Activated CD4-positive, CD25-positive, alpha-beta regulatory T cell treated with anti-CD3 and anti-CD28 coated beads, Interleukin-2, amount 50 U/mL, for 16 hours (primary cell): ENCODE measurements around the gene CAP1.
A peak's percentile ranks its signal among the peaks of the same experiment; 100 is the strongest.
"Not testable (repeated sequence)": the region's sequence is repeated elsewhere in the genome, so short reads cannot be mapped to it uniquely, and the experiment has no call there.

ENCODE experiments used
- DNase-seq: peaks from one replicate; pipeline ENCODE4 v3.0.0-alpha.2; 2020; ENCODE audit warnings: low read depth, low spot score

Gene CAP1, protein sequence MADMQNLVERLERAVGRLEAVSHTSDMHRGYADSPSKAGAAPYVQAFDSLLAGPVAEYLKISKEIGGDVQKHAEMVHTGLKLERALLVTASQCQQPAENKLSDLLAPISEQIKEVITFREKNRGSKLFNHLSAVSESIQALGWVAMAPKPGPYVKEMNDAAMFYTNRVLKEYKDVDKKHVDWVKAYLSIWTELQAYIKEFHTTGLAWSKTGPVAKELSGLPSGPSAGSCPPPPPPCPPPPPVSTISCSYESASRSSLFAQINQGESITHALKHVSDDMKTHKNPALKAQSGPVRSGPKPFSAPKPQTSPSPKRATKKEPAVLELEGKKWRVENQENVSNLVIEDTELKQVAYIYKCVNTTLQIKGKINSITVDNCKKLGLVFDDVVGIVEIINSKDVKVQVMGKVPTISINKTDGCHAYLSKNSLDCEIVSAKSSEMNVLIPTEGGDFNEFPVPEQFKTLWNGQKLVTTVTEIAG

GRCh38 chr1:40040511-40041465, at the start of gene CAP1:
TSS of gene CAP1 (plus strand) at chr1:40040729. CDS start at chr1:40059347, 18,618 bp downstream.
- peak; percentile 99 for DNase-seq

- no peak for DNase-seq
Observed at GRCh38 chr1:39992234-39992633, 48.3 kb upstream of the CAP1 start.

DNA sequence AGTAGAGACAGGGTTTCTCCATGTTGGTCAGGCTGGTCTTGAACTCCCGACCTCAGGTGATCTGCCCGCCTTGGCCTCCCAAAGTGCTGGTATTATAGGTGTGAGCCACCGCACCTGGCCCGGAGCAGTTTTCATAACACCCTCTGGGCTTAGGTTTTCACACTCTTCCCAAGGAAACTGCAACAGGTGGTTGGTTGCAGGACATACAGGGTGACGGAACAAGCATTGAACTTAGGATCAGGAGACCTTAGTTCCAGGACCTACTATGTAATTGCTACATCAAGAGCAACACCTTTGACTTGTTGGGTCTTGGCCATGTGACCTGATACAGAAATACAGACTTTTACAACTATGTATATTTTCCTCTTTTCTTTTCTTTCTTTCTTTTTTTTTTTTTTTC, 47.6 kb upstream of the CAP1 start:
- DNase-seq: no peak

DNA sequence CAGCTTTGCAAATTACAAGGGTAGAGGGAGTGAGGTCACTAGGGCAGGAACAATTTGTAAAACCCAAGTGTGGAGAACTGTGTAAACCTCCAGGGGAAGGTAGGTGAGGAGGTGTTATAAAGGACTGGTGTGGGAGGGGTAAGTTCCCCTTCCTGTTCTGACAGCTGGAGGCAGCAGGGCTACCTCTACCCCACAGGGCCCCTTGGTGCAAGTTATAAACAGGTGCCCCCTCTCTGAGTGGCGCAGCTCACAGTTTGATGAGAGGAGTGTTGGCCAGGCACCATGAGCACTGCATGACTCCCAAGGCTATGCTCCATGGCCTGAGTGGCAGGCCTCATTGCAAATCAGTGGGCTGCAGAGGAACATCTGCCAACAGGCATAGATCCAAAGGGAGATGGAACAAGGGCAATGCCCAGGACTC, 44.5 kb upstream of the CAP1 start:
- DNase-seq: no peak

DNA sequence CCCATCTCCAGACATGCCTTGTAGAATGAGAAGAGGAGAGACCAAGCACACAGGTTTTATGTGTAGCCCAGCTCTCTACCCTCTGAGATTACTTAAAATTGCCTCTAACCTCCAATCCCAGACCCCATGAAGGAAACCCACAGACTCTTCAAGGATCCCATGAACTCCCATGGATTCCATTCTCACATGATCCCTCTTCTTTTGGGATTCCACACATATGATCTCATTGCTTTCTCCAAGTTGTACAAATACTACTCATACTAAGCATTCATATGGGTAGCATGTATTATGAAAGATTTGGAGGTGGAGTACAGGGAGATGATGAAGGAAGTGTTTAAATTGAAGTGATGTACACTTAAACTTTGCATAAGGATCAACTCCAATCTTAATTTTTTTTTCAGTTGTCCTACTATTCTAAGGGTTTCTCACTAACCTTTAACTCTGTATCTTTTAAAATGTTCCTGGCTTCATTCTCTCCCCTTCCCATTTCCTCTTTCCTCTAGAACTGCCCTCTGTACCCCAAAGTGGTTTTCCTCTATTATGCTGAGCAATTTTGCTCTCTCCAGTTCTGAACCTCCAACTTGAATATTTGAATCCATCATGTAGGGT, 44.0 kb upstream of the CAP1 start:
- no peak for DNase-seq

DNA sequence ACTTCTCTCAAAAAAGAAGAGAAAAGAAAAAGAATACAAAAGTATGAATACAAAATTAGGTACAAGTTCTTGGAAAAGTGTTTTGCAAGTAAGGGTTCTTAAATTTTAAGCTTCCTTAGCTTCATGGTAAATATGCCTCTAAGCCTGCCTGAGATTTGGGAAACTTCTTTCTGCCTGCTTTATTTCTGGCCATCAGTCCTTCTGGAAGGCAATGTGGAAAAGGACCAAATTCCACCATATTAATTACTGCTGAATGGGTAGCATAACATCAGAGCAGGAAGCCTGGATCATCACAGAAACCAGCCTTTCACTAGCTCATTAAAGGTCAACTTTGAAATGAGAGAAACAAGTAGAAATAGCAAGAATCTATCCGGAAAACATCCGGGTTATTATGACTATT, 39.1 kb upstream of the CAP1 start:
- DNase-seq: no peak

DNA sequence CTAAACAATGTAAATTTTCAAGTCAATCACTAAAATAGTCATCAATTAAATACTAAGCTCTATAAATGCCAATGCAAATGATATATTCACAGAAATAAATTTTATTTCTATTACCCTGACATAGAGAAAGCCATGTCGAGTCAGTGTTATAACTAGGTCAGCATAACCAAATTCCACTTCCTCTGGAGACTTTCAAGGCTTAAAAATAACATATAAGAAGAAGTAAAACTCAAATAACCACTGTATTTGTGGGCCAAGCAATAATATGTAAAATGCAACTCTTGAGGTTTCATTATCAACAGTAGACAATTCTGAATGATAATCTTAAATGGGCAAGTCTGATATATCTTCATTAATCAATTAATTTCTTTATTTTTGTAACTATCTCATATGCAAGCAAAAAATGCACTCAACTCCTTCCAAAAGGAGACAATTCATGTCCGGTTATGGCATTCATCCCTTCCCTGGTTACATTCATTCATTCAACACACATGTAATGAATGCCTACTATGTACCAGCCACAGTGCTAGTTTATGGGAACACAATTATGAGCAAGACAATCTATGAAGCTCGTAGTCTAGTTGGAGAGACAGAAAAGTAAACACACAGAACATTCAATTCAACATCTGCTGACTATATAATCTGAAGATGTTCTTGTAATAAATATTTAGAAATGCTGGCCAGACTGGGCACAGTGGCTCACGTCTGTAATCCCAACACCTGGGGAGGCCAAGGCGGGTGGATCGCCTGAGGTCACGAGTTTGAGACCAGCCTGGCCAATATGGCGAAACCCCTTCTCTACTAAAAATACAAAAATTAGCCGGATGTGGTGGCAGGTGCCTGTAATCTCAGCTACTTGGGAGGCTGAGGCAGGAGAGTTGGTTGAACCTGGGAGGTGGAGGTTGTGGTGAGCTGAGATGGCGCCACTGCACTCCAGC, 37.1 kb upstream of the CAP1 start:
- DNase-seq: no peak

DNA sequence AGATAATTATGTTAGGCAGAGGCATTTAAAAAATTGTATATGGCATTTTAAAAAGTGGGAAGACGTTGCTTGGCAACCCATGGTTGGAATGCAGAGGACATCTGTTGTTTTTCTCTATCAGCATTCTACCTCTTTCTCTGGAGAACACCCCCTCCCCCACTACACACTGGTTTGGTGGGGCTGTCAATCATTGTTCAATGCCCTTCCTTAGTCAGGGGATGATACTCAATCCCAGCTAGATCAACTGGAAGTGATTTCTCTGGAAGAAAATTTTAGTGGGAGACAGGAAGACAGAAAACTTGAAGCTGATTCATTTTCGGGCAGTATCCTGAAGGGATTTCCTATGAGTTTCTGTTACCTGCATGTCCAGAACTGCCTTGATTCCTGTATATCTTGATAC, 35.7 kb upstream of the CAP1 start:
- DNase-seq: no peak

- DNase-seq: not testable (repeated sequence)
Observed at GRCh38 chr1:40007481-40008034, 33.0 kb upstream of the CAP1 start.

DNA sequence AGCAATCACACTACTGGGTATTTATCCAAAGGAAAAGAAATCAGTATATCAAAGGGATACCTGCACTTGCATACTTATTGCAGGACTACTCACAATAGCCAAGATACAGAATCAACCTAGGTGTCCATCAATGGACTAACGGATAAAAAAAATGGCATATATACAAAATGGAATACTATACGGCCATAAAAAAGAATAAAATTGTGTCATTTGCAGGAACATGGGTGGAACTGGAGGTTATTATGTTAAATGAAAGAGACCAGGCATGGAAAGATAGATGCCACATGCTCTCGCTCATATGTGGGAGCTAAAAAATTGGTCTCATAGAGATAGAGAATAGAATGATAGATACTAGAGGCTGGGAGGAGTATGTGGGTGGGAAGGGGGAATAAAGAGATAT, 29.3 kb upstream of the CAP1 start:
- DNase-seq: no peak

- DNase-seq: no peak
Observed at GRCh38 chr1:40014253-40014706, 26.2 kb upstream of the CAP1 start.

DNA sequence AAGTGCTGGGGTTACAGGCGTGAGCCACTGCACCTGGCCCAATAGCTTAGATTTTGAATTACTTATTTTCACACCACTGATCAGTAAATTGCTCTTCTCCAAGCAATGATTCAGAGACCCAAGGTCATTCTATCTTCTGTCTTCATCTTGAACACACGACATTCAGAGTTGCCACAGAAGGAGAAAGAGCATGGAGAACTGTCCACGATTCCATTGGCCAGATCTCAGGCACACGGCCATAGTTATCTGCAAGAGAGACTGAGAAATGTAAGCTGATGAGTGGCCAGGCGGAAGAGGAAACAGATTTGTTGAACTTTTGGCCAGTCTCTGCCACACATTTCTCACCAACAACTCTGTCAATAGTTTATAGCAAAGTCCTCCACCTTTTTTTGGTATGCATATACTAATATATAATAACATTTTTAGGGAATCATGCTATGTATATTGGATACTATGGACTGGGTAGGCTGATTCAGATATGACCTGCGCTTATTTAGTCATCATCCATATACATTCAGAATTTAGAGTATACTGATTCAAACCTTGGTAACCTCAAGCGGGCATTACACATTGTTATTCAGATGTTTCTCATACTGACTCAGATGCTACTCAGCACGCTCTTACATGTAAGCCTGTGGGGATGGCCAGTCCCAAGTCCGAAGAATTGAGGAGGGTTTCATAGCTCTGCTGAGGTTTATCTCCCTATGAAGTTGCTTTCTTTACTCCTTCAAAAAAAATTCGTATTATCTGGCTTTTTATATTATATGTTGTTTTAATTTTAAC, 25.5 kb upstream of the CAP1 start:
- DNase-seq: no peak

GRCh38 chr1:40017951-40018575, 22.5 kb upstream of the CAP1 start:
- no peak for DNase-seq

GRCh38 chr1:40020447-40021085, 20.0 kb upstream of the CAP1 start:
- no peak for DNase-seq

DNA sequence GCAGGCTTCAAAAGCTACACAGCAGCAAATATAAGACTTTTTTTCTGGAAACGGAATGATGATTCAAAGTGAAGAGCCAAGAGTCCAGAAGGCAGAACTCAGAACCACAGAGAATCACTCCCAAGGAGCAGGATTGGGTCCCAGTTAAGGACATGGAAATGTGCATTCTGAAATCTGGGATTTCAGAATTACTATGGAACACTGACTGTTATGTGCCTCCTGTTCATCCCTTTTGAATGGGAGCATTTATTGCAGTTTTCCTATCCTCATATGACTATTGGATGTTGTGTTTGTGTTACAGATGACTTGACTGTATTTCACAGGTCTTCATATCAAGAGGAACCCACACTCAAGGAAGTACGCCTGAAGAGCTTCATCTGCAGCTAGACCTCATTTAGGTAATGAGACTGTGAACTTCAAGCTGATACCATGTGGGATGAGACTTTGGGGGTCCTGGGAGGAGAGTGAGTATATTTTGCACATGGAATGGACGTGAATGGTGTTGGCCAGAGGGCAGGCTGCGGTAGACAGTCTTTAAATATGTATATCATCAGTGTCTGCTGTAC, 17.1 kb upstream of the CAP1 start:
- DNase-seq: no peak

- no peak for DNase-seq
Observed at GRCh38 chr1:40024671-40025070, 15.9 kb upstream of the CAP1 start.

GRCh38 chr1:40027647-40028046, 12.9 kb upstream of the CAP1 start:
- DNase-seq: no peak

GRCh38 chr1:40029608-40030007, 10.9 kb upstream of the CAP1 start:
- DNase-seq: no peak
